A549 (cell line): ENCODE results near the gene ZDHHC11. TPM values are rescaled to one million over a fixed set of nuclear protein-coding genes. Genes with fewer than 3 reads are reported as not detected.

Experiments
- ATAC-seq, 2 experiments: fragments of 200-7000 bp in 1 of 2; fragments of >200 bp in 1 of 2; cut with Nextera tagmentation in 1 of 2; cut with Tn5 transposase in 1 of 2; 3 replicates each; pipeline versions ENCODE4 v1.8.0 to v1.9.1; 2018 to 2020; ENCODE audit warnings: mild to moderate bottlenecking in 1 of 2, moderate library complexity in 1 of 2
- CTCF ChIA-PET: fragments of 300-600 bp; sonication (Branson Sonifier 250); formaldehyde crosslinking; extraction: SDS; loops from one replicate; lab custom pipeline; 2021; ENCODE audit warnings: antibody characterized with exemption, inconsistent platforms; lab: Yijun Ruan, JAX
- POLR2A ChIA-PET: fragments of 350-600 bp; formaldehyde crosslinking; extraction: SDS; loops from one replicate; lab custom pipeline; 2021; ENCODE audit warnings: antibody characterized with exemption, inconsistent platforms; lab: Yijun Ruan, JAX
- DNase-seq, 2 experiments: peaks; one replicate each; pipeline versions ENCODE4 v3.0.0 to v3.0.0-alpha.2; 2011 to 2016; ENCODE audit warnings: low read depth in 1 of 2, low spot score in 1 of 2
- FAIRE-seq: peaks from 2 replicates; lab custom pipeline; 2011; peaks lifted over from hg19 to GRCh38; lab: Jason Lieb, UNC
- H3K27ac ChIP-seq, 2 experiments: fragments of >200 bp; sonication (Bioruptor Twin); formaldehyde crosslinking; 3 replicates each; pipeline ENCODE4 v1.5.1; 2016 to 2017
- H3K4me1 ChIP-seq: fragments of >200 bp; sonication (Bioruptor Twin); formaldehyde crosslinking; 3 replicates; pipeline ENCODE4 v1.6.1; 2016
- H3K4me2 ChIP-seq: fragments of >200 bp; sonication (Bioruptor Twin); formaldehyde crosslinking; 3 replicates; pipeline ENCODE4 v1.6.1; 2016
- H3K4me3 ChIP-seq: fragments of >200 bp; sonication (Bioruptor Twin); formaldehyde crosslinking; 3 replicates; pipeline ENCODE4 v1.5.1; 2016
- H3K9me3 ChIP-seq: fragments of >200 bp; sonication (Bioruptor Twin); formaldehyde crosslinking; 3 replicates; pipeline ENCODE4 v1.6.1; 2016
- CHD2 ChIP-seq: fragments of 150-350 bp; IDR thresholded peaks from 2 replicates; pipeline ENCODE4 v1.6.1; 2014; ENCODE audit warnings: low read length; ENCODE audit not compliant: partially characterized antibody
- CHD4 ChIP-seq: fragments of 200-600 bp; sonication (generic); IDR thresholded peaks from 2 replicates; pipeline ENCODE4 v1.6.1; 2016; ENCODE audit warnings: antibody characterized with exemption, mild to moderate bottlenecking, borderline replicate concordance
- EHMT2 ChIP-seq: fragments of 200-600 bp; sonication (generic); IDR thresholded peaks from 2 replicates; pipeline ENCODE4 v1.6.1; 2016; ENCODE audit warnings: antibody characterized with exemption, low read depth, mild to moderate bottlenecking, moderate library complexity
- ESRRA ChIP-seq: fragments of 150-350 bp; IDR thresholded peaks from 2 replicates; pipeline ENCODE4 v1.6.1; 2014; ENCODE audit warnings: mild to moderate bottlenecking, low read length, borderline replicate concordance
- FOSB ChIP-seq: fragments of 250-450 bp; sonication (Bioruptor Pico); IDR thresholded peaks from 2 replicates; pipeline ENCODE4 v1.5.0; 2020; ENCODE audit warnings: mild to moderate bottlenecking, moderate library complexity
- FOXS1 ChIP-seq: fragments of 250-450 bp; sonication (Bioruptor Pico); IDR thresholded peaks from 2 replicates; pipeline ENCODE4 v1.5.0; 2020; ENCODE audit warnings: mild to moderate bottlenecking, moderate library complexity
- KDM5A ChIP-seq: fragments of 200-600 bp; sonication (generic); IDR thresholded peaks from 2 replicates; pipeline ENCODE4 v1.6.1; 2016; ENCODE audit warnings: antibody characterized with exemption, mild to moderate bottlenecking
- MAFK ChIP-seq: fragments of 450-650 bp; IDR thresholded peaks from 2 replicates; pipeline ENCODE4 v1.6.1; 2014; ENCODE audit not compliant: partially characterized antibody
- PBX3 ChIP-seq: IDR thresholded peaks from 2 replicates; pipeline ENCODE4 v1.6.1; 2012
- POLR2A ChIP-seq: IDR thresholded peaks from 2 replicates; pipeline ENCODE4 v1.6.1; 2012; ENCODE audit warnings: mild to moderate bottlenecking, low read length
- RAD21 ChIP-seq, 2 experiments: fragments of >200 bp in 1 of 2; sonication (Bioruptor Twin) in 1 of 2; formaldehyde crosslinking in 1 of 2; IDR thresholded peaks in 1 of 2; conservative IDR thresholded peaks in 1 of 2; 2 replicates in 1 of 2; 3 replicates in 1 of 2; pipeline ENCODE4 v1.6.1; 2012 to 2018; ENCODE audit warnings: inconsistent platforms in 1 of 2
- SMC3 ChIP-seq: fragments of >200 bp; sonication (Bioruptor Twin); formaldehyde crosslinking; IDR thresholded peaks from 3 replicates; pipeline ENCODE4 v1.6.1; 2018; ENCODE audit warnings: inconsistent platforms
- ZC3H11A ChIP-seq: fragments of 450-650 bp; IDR thresholded peaks from 2 replicates; pipeline ENCODE4 v1.6.1; 2014; ENCODE audit warnings: antibody characterized with exemption, mild to moderate bottlenecking
- ZSCAN20 ChIP-seq: fragments of 250-450 bp; sonication (Bioruptor Pico); IDR thresholded peaks from 2 replicates; pipeline ENCODE4 v1.8.0; 2022; ENCODE audit warnings: mild to moderate bottlenecking, moderate library complexity
- WGBS: methylation state at CpG from one replicate; pipeline ENCODE4 v1.1.6; 2017; ENCODE audit errors: missing lambda C conversion rate; 5-methylcytosine and 5-hydroxymethylcytosine counted together
- polyA plus RNA-seq, 4 experiments: library from polyadenylated mRNA; depleted of rRNA in 3 of 4; stranded (reverse); fragments of >200 nt; fragmentation: RNase III in 1 of 4; extraction: RNeasy Plus Mini Kit Qiagen cat#74134 plus additional on column Dnase treatment in 1 of 4; gene quantifications; 2 replicates in 3 of 4; 3 replicates in 1 of 4; pipeline ENCODE4 v1.2.3, GENCODE V29; 2011 to 2017
- TF ChIP-seq, protein P1 (sequence below): fragments of >200 bp; sonication (Bioruptor Twin); formaldehyde crosslinking; IDR thresholded peaks from 3 replicates; pipeline ENCODE4 v1.5.1; 2016
- TF ChIP-seq, protein P2 (sequence below): fragments of 250-450 bp; sonication (Bioruptor Pico); IDR thresholded peaks from 2 replicates; pipeline ENCODE4 v1.5.0; 2021; ENCODE audit warnings: mild to moderate bottlenecking, moderate library complexity, borderline replicate concordance
- TF ChIP-seq, protein P3 (sequence below): fragments of >200 bp; sonication (Bioruptor Twin); formaldehyde crosslinking; IDR thresholded peaks from 2 replicates; pipeline ENCODE4 v1.6.1; 2016

The ZDHHC11 gene
- polyA plus RNA-seq, 2 of the 4 experiments (the other 2 are of a cell fraction), result 2.6 to 13.7 TPM

- 86% methylated on average over 23 of the region's 24 CpGs for WGBS
- FAIRE-seq, result no peak
Observed at GRCh38 chr5:760363-761058, 90.3 kb downstream of the ZDHHC11 start.

GRCh38 chr5:759781-760362 is 90.9 kb downstream of the ZDHHC11 start:
- no peaks in the 10 kb centered on the region for H3K9me3 ChIP-seq
- WGBS, result 84% methylated on average over 22 of the region's 22 CpGs
- FAIRE-seq (no peak), DNase-seq (no peak), ATAC-seq (no peak)
- ChIA-PET POLR2A (no interaction called here), CTCF (no interaction called here)
- TF ChIP-seq ZC3H11A (no peak), POLR2A (no peak), ESRRA (no peak), CHD4 (no peak), SMC3 (no peak), MAFK (no peak), KDM5A (no peak), PBX3 (no peak), EHMT2 (no peak), CHD2 (no peak), ZSCAN20 (CRISPR knock-in tag) (no peak)
- no peak overlapping the region for H3K4me3 ChIP-seq
- H3K4me2 ChIP-seq, result no peak overlapping the region
- H3K27ac ChIP-seq, result 0 out of 6 replicates have a peak overlapping the region, but pooled peaks of 1 of the 2 experiments have one; percentile 13
- peaks cover 17% of the 10 kb centered on the region; the same call in 2 of the 3 replicates for H3K4me1 ChIP-seq

More at GRCh38 chr5:760363-761058, 90.3 kb downstream of the ZDHHC11 start:
- no peak overlapping the region for H3K4me3 ChIP-seq
- H3K4me2 ChIP-seq, result no peak overlapping the region
- H3K4me1 ChIP-seq, result peaks cover 17% of the 10 kb centered on the region; the same call in 2 of the 3 replicates
- H3K27ac ChIP-seq, result no peak overlapping the region
- CTCF ChIA-PET, result no interaction called here
- POLR2A ChIA-PET, result no interaction called here
- ATAC-seq (no peak), DNase-seq (no peak)
- no peaks in the 10 kb centered on the region for H3K9me3 ChIP-seq
- no peak for TF ChIP-seq RAD21 (conservative IDR thresholded peaks at IDR 0.05 in 1 of 2, IDR thresholded peaks at IDR 0.05 in 1 of 2)
- TF ChIP-seq, protein P1, sequence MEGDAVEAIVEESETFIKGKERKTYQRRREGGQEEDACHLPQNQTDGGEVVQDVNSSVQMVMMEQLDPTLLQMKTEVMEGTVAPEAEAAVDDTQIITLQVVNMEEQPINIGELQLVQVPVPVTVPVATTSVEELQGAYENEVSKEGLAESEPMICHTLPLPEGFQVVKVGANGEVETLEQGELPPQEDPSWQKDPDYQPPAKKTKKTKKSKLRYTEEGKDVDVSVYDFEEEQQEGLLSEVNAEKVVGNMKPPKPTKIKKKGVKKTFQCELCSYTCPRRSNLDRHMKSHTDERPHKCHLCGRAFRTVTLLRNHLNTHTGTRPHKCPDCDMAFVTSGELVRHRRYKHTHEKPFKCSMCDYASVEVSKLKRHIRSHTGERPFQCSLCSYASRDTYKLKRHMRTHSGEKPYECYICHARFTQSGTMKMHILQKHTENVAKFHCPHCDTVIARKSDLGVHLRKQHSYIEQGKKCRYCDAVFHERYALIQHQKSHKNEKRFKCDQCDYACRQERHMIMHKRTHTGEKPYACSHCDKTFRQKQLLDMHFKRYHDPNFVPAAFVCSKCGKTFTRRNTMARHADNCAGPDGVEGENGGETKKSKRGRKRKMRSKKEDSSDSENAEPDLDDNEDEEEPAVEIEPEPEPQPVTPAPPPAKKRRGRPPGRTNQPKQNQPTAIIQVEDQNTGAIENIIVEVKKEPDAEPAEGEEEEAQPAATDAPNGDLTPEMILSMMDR, result no peak
- TF ChIP-seq, protein P2, sequence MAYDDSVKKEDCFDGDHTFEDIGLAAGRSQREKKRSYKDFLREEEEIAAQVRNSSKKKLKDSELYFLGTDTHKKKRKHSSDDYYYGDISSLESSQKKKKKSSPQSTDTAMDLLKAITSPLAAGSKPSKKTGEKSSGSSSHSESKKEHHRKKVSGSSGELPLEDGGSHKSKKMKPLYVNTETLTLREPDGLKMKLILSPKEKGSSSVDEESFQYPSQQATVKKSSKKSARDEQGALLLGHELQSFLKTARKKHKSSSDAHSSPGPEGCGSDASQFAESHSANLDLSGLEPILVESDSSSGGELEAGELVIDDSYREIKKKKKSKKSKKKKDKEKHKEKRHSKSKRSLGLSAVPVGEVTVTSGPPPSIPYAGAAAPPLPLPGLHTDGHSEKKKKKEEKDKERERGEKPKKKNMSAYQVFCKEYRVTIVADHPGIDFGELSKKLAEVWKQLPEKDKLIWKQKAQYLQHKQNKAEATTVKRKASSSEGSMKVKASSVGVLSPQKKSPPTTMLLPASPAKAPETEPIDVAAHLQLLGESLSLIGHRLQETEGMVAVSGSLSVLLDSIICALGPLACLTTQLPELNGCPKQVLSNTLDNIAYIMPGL (CRISPR knock-in tag), result no peak
- TF ChIP-seq, protein P3, sequence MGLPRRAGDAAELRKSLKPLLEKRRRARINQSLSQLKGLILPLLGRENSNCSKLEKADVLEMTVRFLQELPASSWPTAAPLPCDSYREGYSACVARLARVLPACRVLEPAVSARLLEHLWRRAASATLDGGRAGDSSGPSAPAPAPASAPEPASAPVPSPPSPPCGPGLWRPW, result no peak
- no peak for TF ChIP-seq FOXS1 (CRISPR knock-in tag)
- no peak for TF ChIP-seq FOSB (CRISPR knock-in tag)
- no peak for TF ChIP-seq POLR2A
